SK-N-SH treated with all-trans-retinoic acid at 6 μM for 48 hours (cell line): Measurements from ENCODE around the gene ANAPC1.
"Not testable (repeated sequence)": the region's sequence is repeated elsewhere in the genome, so short reads cannot be mapped to it uniquely, and the experiment has no call there.

ENCODE experiments used
- CSRNP3 ChIP-seq: fragments of 250-450 bp; sonication (Bioruptor Pico); IDR thresholded peaks from 2 replicates; pipeline ENCODE4 v1.5.1; 2021; ENCODE audit warnings: mild to moderate bottlenecking, moderate library complexity
- PATZ1 ChIP-seq: fragments of 250-450 bp; sonication (Bioruptor Pico); IDR thresholded peaks from 2 replicates; pipeline ENCODE4 v1.8.0; 2020; ENCODE audit warnings: mild to moderate bottlenecking, moderate library complexity, borderline replicate concordance
- ZFP30 ChIP-seq: fragments of 450-650 bp; formaldehyde crosslinking; IDR thresholded peaks from 2 replicates; pipeline ENCODE4 v1.5.0; 2022; ENCODE audit warnings: mild to moderate bottlenecking, moderate library complexity

GRCh38 chr2:111828217-111828766 is 55.7 kb downstream of the ANAPC1 start:
- not testable (repeated sequence) for TF ChIP-seq PATZ1 (CRISPR knock-in tag); CSRNP3; ZFP30 (CRISPR knock-in tag)
